OCI-LY1 (cell line): ENCODE measurements around the gene MACF1.

ENCODE experiments used
- EZH2 ChIP-seq: fragments of 200-600 bp; sonication (generic), shearing (Covaris generic); IDR thresholded peaks from 2 replicates; pipeline ENCODE4 v1.8.0; 2017; ENCODE audit warnings: borderline replicate concordance, mixed run types, mild to moderate bottlenecking, antibody characterized with exemption, low read length, moderate library complexity, mixed read lengths
- TF ChIP-seq, protein P1 (sequence below): fragments of 200-600 bp; sonication (generic), shearing (Covaris generic); IDR thresholded peaks from 2 replicates; pipeline ENCODE4 v1.5.1; 2017; ENCODE audit warnings: mild to moderate bottlenecking, antibody characterized with exemption, low read length, moderate library complexity, mixed read lengths

DNA sequence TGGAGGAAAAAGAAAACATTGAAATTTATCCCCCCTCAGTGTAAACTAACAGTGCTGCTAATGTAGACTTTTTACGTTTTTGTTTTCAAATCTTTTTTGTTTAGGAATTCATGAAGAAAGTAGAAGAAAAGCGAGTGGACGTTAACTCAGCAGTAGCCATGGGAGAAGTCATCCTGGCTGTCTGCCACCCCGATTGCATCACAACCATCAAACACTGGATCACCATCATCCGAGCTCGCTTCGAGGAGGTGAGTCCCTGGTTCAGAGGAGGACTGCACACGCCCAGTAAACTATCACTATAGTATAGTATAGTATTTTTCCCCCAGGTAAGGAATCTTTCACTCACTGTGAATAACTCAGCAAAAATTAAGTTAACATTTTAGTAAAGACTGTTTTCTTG, 249.1 kb downstream of the MACF1 start:
- TF ChIP-seq, protein P1, sequence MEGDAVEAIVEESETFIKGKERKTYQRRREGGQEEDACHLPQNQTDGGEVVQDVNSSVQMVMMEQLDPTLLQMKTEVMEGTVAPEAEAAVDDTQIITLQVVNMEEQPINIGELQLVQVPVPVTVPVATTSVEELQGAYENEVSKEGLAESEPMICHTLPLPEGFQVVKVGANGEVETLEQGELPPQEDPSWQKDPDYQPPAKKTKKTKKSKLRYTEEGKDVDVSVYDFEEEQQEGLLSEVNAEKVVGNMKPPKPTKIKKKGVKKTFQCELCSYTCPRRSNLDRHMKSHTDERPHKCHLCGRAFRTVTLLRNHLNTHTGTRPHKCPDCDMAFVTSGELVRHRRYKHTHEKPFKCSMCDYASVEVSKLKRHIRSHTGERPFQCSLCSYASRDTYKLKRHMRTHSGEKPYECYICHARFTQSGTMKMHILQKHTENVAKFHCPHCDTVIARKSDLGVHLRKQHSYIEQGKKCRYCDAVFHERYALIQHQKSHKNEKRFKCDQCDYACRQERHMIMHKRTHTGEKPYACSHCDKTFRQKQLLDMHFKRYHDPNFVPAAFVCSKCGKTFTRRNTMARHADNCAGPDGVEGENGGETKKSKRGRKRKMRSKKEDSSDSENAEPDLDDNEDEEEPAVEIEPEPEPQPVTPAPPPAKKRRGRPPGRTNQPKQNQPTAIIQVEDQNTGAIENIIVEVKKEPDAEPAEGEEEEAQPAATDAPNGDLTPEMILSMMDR, result no peak
- TF ChIP-seq EZH2, result no peak
